ENCODE measurements around the gene ARSJ.

ARSJ gene

GRCh38 chr4:113962719-113963265 lies 16.7 kb downstream of the ARSJ start:
- Histone ChIP-seq H3K9me3 (replicated peaks; ENCODE audit: insufficient read depth, low read length) (no peaks in the 10 kb centered on the region), H4K20me1 (ENCODE audit: insufficient read depth, low read length) (no peaks in the 10 kb centered on the region), H3K36me3 (replicated peaks; ENCODE audit: insufficient read depth, low read length) (no peaks in the 10 kb centered on the region), H3K4me2 (ENCODE audit: low read depth, low read length) (no peak overlapping the region), H3F3A (ENCODE audit: insufficient read depth, low read length) (no peaks in the 10 kb centered on the region), H3K4me3 (ENCODE audit: low read length) (no peak overlapping the region), H3K9me2 (replicated peaks; ENCODE audit: insufficient read depth, low read length) (no peaks in the 10 kb centered on the region), H3K27ac (ENCODE audit: low read length) (no peak overlapping the region), H3K27me3 (replicated peaks; ENCODE audit: insufficient read depth, low read length) (no peaks in the 10 kb centered on the region), H3K4me1 (ENCODE audit: low read length) (no peaks in the 10 kb centered on the region), H3K9ac (ENCODE audit: low read length) (no peak overlapping the region), H3K79me2 (ENCODE audit: low read length) (no peaks in the 10 kb centered on the region), H2AFZ (ENCODE audit: low read length) (no peak overlapping the region)
- no peak for TF ChIP-seq CTCF (IDR thresholded peaks at IDR 0.05; ENCODE audit: low read length)
- no peak for TF ChIP-seq EZH2phosphoT487 (IDR thresholded peaks at IDR 0.05; ENCODE audit: low read length)
- TF ChIP-seq EZH2 (optimal IDR thresholded peaks at IDR 0.05; ENCODE audit: low read depth, low read length), result no peak
- DNase-seq, result no peak

GRCh38 chr4:113962016-113962347 lies 17.5 kb downstream of the ARSJ start:
- Histone ChIP-seq H3F3A (ENCODE audit: insufficient read depth, low read length) (no peaks in the 10 kb centered on the region), H3K9me3 (replicated peaks; ENCODE audit: insufficient read depth, low read length) (no peaks in the 10 kb centered on the region), H3K36me3 (replicated peaks; ENCODE audit: insufficient read depth, low read length) (no peaks in the 10 kb centered on the region), H3K9ac (ENCODE audit: low read length) (no peak overlapping the region), H3K27me3 (replicated peaks; ENCODE audit: insufficient read depth, low read length) (no peaks in the 10 kb centered on the region), H3K9me2 (replicated peaks; ENCODE audit: insufficient read depth, low read length) (no peaks in the 10 kb centered on the region), H3K4me1 (ENCODE audit: low read length) (no peaks in the 10 kb centered on the region), H3K27ac (ENCODE audit: low read length) (no peak overlapping the region), H4K20me1 (ENCODE audit: insufficient read depth, low read length) (no peaks in the 10 kb centered on the region), H3K79me2 (ENCODE audit: low read length) (no peaks in the 10 kb centered on the region), H3K4me3 (ENCODE audit: low read length) (no peak overlapping the region), H3K4me2 (ENCODE audit: low read depth, low read length) (no peak overlapping the region), H2AFZ (ENCODE audit: low read length) (no peak overlapping the region)
- TF ChIP-seq EZH2phosphoT487 (IDR thresholded peaks at IDR 0.05; ENCODE audit: low read length) (no peak), CTCF (IDR thresholded peaks at IDR 0.05; ENCODE audit: low read length) (no peak), EZH2 (optimal IDR thresholded peaks at IDR 0.05; ENCODE audit: low read depth, low read length) (no peak)
- DNase-seq, result no peak

GRCh38 chr4:113960684-113961321 lies 18.6 kb downstream of the ARSJ start:
- no peaks in the 10 kb centered on the region for H4K20me1 ChIP-seq (ENCODE audit: insufficient read depth, low read length)
- H3K79me2 ChIP-seq (ENCODE audit: low read length), result no peaks in the 10 kb centered on the region
- no peaks in the 10 kb centered on the region for H3K9me2 ChIP-seq (replicated peaks; ENCODE audit: insufficient read depth, low read length)
- TF ChIP-seq EZH2 (optimal IDR thresholded peaks at IDR 0.05; ENCODE audit: low read depth, low read length) (no peak), EZH2phosphoT487 (IDR thresholded peaks at IDR 0.05; ENCODE audit: low read length) (no peak), CTCF (IDR thresholded peaks at IDR 0.05; ENCODE audit: low read length) (no peak)
- no peaks in the 10 kb centered on the region for H3K9me3 ChIP-seq (replicated peaks; ENCODE audit: insufficient read depth, low read length)
- H3K27me3 ChIP-seq (replicated peaks; ENCODE audit: insufficient read depth, low read length), result no peaks in the 10 kb centered on the region
- no peak overlapping the region for H3K4me3 ChIP-seq (ENCODE audit: low read length)
- no peak overlapping the region for H3K4me2 ChIP-seq (ENCODE audit: low read depth, low read length)
- no peak overlapping the region for H3K27ac ChIP-seq (ENCODE audit: low read length)
- H3K4me1 ChIP-seq (ENCODE audit: low read length), result no peaks in the 10 kb centered on the region
- no peak overlapping the region for H2AFZ ChIP-seq (ENCODE audit: low read length)
- H3F3A ChIP-seq (ENCODE audit: insufficient read depth, low read length), result no peaks in the 10 kb centered on the region
- no peaks in the 10 kb centered on the region for H3K36me3 ChIP-seq (replicated peaks; ENCODE audit: insufficient read depth, low read length)
- H3K9ac ChIP-seq (ENCODE audit: low read length), result no peak overlapping the region
- no peak for DNase-seq
